HEK293 (cell line): Measurements from ENCODE around the gene PZP.

Source experiments
- KLF16 ChIP-seq: fragments of 450-650 bp; formaldehyde crosslinking; IDR thresholded peaks from 2 replicates; pipeline ENCODE4 v1.5.1; 2017; ENCODE audit warnings: missing biosample characterization, missing genetic modification characterization
- SP2 ChIP-seq: fragments of 450-650 bp; formaldehyde crosslinking; IDR thresholded peaks from 2 replicates; pipeline ENCODE4 v1.5.1; 2016; ENCODE audit warnings: missing biosample characterization, missing genetic modification characterization
- ZBTB21 ChIP-seq: fragments of 450-650 bp; formaldehyde crosslinking; IDR thresholded peaks from 2 replicates; pipeline ENCODE4 v1.5.1; 2017; ENCODE audit warnings: missing biosample characterization, missing genetic modification characterization
- ZBTB7A ChIP-seq: fragments of 450-650 bp; formaldehyde crosslinking; IDR thresholded peaks from 2 replicates; pipeline ENCODE4 v1.5.1; 2016; ENCODE audit warnings: low read depth, missing biosample characterization, missing genetic modification characterization
- ZFP69B ChIP-seq: fragments of 450-650 bp; formaldehyde crosslinking; IDR thresholded peaks from 2 replicates; pipeline ENCODE4 v1.5.1; 2016; ENCODE audit warnings: missing biosample characterization, missing genetic modification characterization
- ZNF10 ChIP-seq: fragments of 450-650 bp; formaldehyde crosslinking; IDR thresholded peaks from 2 replicates; pipeline ENCODE4 v1.5.1; 2017; ENCODE audit warnings: missing biosample characterization, missing genetic modification characterization
- ZNF157 ChIP-seq: fragments of 450-650 bp; formaldehyde crosslinking; IDR thresholded peaks from 2 replicates; pipeline ENCODE4 v1.5.1; 2016; ENCODE audit warnings: missing biosample characterization, missing genetic modification characterization
- ZNF175 ChIP-seq: fragments of 450-650 bp; formaldehyde crosslinking; IDR thresholded peaks from 2 replicates; pipeline ENCODE4 v1.5.1; 2016; ENCODE audit warnings: missing biosample characterization, missing genetic modification characterization
- ZNF549 ChIP-seq: fragments of 450-650 bp; IDR thresholded peaks from 2 replicates; pipeline ENCODE4 v1.5.1; 2018; ENCODE audit warnings: missing biosample characterization, missing genetic modification characterization, mild to moderate bottlenecking, inconsistent platforms, moderate library complexity
- ZNF610 ChIP-seq: fragments of 450-650 bp; formaldehyde crosslinking; IDR thresholded peaks from 2 replicates; pipeline ENCODE4 v1.5.1; 2016; ENCODE audit warnings: missing biosample characterization, missing genetic modification characterization, borderline replicate concordance
- ZNF777 ChIP-seq: fragments of 450-650 bp; formaldehyde crosslinking; IDR thresholded peaks from 2 replicates; pipeline ENCODE4 v1.5.1; 2017; ENCODE audit warnings: missing biosample characterization, missing genetic modification characterization, borderline replicate concordance
- ZSCAN30 ChIP-seq: fragments of 450-650 bp; IDR thresholded peaks from 2 replicates; pipeline ENCODE4 v1.5.1; 2018; ENCODE audit warnings: missing biosample characterization, mild to moderate bottlenecking, missing genetic modification characterization, moderate library complexity
- TF ChIP-seq, protein P1 (sequence below): fragments of 450-650 bp; formaldehyde crosslinking; IDR thresholded peaks from 2 replicates; pipeline ENCODE4 v1.5.1; 2016; ENCODE audit warnings: missing biosample characterization, missing genetic modification characterization
- TF ChIP-seq, protein P2 (sequence below): fragments of 450-650 bp; formaldehyde crosslinking; IDR thresholded peaks from 2 replicates; pipeline ENCODE4 v1.5.1; 2016; ENCODE audit warnings: missing biosample characterization, missing genetic modification characterization, low read depth

GRCh38 chr12:9253464-9253863 lies 45.3 kb upstream of the PZP start:
- TF ChIP-seq, protein P1, sequence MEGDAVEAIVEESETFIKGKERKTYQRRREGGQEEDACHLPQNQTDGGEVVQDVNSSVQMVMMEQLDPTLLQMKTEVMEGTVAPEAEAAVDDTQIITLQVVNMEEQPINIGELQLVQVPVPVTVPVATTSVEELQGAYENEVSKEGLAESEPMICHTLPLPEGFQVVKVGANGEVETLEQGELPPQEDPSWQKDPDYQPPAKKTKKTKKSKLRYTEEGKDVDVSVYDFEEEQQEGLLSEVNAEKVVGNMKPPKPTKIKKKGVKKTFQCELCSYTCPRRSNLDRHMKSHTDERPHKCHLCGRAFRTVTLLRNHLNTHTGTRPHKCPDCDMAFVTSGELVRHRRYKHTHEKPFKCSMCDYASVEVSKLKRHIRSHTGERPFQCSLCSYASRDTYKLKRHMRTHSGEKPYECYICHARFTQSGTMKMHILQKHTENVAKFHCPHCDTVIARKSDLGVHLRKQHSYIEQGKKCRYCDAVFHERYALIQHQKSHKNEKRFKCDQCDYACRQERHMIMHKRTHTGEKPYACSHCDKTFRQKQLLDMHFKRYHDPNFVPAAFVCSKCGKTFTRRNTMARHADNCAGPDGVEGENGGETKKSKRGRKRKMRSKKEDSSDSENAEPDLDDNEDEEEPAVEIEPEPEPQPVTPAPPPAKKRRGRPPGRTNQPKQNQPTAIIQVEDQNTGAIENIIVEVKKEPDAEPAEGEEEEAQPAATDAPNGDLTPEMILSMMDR, result no peak
- no peak for TF ChIP-seq SP2 (tag by site-specific recombination)
- no peak for TF ChIP-seq ZNF777
- no peak for TF ChIP-seq ZSCAN30 (tag by site-specific recombination)
- no peak for TF ChIP-seq ZFP69B
- TF ChIP-seq ZNF175 (tag by site-specific recombination), result no peak
- TF ChIP-seq ZNF10 (tag by site-specific recombination), result no peak
- no peak for TF ChIP-seq ZBTB21
- no peak for TF ChIP-seq ZNF549 (tag by site-specific recombination)
- no peak for TF ChIP-seq ZBTB7A (tag by site-specific recombination)
- TF ChIP-seq KLF16, result no peak
- no peak for TF ChIP-seq ZNF610
- no peak for TF ChIP-seq ZNF157 (tag by site-specific recombination)
- TF ChIP-seq, protein P2, sequence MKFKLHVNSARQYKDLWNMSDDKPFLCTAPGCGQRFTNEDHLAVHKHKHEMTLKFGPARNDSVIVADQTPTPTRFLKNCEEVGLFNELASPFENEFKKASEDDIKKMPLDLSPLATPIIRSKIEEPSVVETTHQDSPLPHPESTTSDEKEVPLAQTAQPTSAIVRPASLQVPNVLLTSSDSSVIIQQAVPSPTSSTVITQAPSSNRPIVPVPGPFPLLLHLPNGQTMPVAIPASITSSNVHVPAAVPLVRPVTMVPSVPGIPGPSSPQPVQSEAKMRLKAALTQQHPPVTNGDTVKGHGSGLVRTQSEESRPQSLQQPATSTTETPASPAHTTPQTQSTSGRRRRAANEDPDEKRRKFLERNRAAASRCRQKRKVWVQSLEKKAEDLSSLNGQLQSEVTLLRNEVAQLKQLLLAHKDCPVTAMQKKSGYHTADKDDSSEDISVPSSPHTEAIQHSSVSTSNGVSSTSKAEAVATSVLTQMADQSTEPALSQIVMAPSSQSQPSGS (tag by site-specific recombination), result no peak
